ENCODE data around the gene RAI1.
"Not testable (repeated sequence)": the region's sequence is repeated elsewhere in the genome, so short reads cannot be mapped to it uniquely, and the experiment has no call there.

DNA sequence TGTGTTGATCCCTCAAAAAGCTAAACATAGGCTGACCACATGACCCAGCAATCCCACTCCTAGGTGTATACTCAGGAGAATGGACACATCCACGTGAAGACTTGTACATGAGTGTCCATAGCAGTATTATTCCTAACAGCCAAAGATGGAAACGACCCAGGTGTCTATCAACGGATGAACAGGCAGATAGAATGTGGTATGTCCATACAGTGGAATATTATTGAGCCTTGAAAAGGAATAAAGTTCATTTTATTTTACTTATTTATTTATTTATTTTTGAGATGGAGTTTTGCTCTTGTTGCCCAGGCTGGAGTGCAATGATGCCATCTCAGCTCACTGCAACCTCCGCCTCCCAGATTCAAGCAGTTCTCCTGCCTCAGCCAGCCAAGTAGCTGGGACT is 36.1 kb upstream of the RAI1 start:
- not testable (repeated sequence) for TF ChIP-seq RBM39 (IDR thresholded peaks at IDR 0.05; ENCODE audit: low read depth, low read length, poor library complexity, severe bottlenecking); FOSL1 (CRISPR knock-in tag; IDR thresholded peaks at IDR 0.05; ENCODE audit: borderline replicate concordance); ZFP36 (IDR thresholded peaks at IDR 0.05; ENCODE audit: borderline replicate concordance, low read depth, low read length, partially characterized antibody); NFIC (IDR thresholded peaks at IDR 0.05; ENCODE audit: low read length); ATF1 (CRISPR knock-in tag; IDR thresholded peaks at IDR 0.05); CEBPB (IDR thresholded peaks at IDR 0.05; ENCODE audit: borderline replicate concordance, low read depth, low read length); KDM5A (IDR thresholded peaks at IDR 0.05; ENCODE audit: borderline replicate concordance, low read length); POLR2A (IDR thresholded peaks at IDR 0.05; ENCODE audit: insufficient read depth in 1 of 2, low read depth in 2 of 2, low read length in 2 of 2); EP300 (IDR thresholded peaks at IDR 0.05; ENCODE audit: low read depth in 2 of 2, low read length in 2 of 2); EP300 (CRISPR knock-in tag; IDR thresholded peaks at IDR 0.05; ENCODE audit: borderline replicate concordance); CBX5 (CRISPR knock-in tag; IDR thresholded peaks at IDR 0.05; ENCODE audit: borderline replicate concordance); ZBTB43 (CRISPR knock-in tag; conservative IDR thresholded peaks at IDR 0.05); ZNF292 (CRISPR knock-in tag; IDR thresholded peaks at IDR 0.05; ENCODE audit: borderline replicate concordance, low read depth); TAF1 (CRISPR knock-in tag; IDR thresholded peaks at IDR 0.05); MEIS2 (CRISPR knock-in tag; IDR thresholded peaks at IDR 0.05)

Data from HepG2 (cell line).